Testis (tissue), 2 donors: ENCODE measurements around the gene OR6B2.

ENCODE experiments used
- CTCF ChIP-seq, 3 experiments: fragments of 450-650 bp in 2 of 3; fragments of 200-600 bp in 1 of 3; sonication (generic) in 1 of 3; IDR thresholded peaks; one replicate each; pipeline ENCODE4 v1.5.1; 2016 to 2019; ENCODE audit warnings: antibody characterized with exemption in 3 of 3, mild to moderate bottlenecking in 2 of 3, moderate library complexity in 1 of 3
- POLR2A ChIP-seq: fragments of 450-650 bp; IDR thresholded peaks from one replicate; pipeline ENCODE4 v1.6.1; 2017; ENCODE audit warnings: antibody characterized with exemption, mild to moderate bottlenecking, moderate library complexity

GRCh38 chr2:240042740-240043139 is 12.5 kb upstream of the OR6B2 start:
- no peak for TF ChIP-seq CTCF (IDR thresholded peaks at IDR 0.05)
- TF ChIP-seq POLR2A: no peak
